SJSA1 (cell line): ENCODE measurements around the gene CDK5RAP2. TPM values are rescaled to one million over a fixed set of nuclear protein-coding genes. Genes with fewer than 3 reads are reported as not detected.

Source experiments
- DNase-seq, 2 experiments: peaks; one replicate each; pipeline ENCODE4 v3.0.0-alpha.2; 2015 to 2020; ENCODE audit warnings: low spot score in 2 of 2, low read depth in 1 of 2
- H3K27ac ChIP-seq: fragments of 250-450 bp; sonication (Bioruptor Pico); 2 replicates; pipeline ENCODE4 v1.5.1; 2020; ENCODE audit warnings: mild to moderate bottlenecking, moderate library complexity
- H3K27me3 ChIP-seq: fragments of 250-450 bp; sonication (Bioruptor Pico); replicated peaks from 2 replicates; pipeline ENCODE4 v1.5.1; 2020; ENCODE audit warnings: mild to moderate bottlenecking, moderate library complexity
- H3K36me3 ChIP-seq: fragments of 250-450 bp; sonication (Bioruptor Pico); 2 replicates; pipeline ENCODE4 v1.5.1; 2020; ENCODE audit warnings: mild to moderate bottlenecking
- H3K4me1 ChIP-seq: fragments of 250-450 bp; sonication (Bioruptor Pico); replicated peaks from 2 replicates; pipeline ENCODE4 v1.6.1; 2021; ENCODE audit warnings: mild to moderate bottlenecking
- H3K4me3 ChIP-seq: fragments of 250-450 bp; sonication (Bioruptor Pico); 2 replicates; pipeline ENCODE4 v1.5.1; 2020; ENCODE audit warnings: mild to moderate bottlenecking
- H3K9me3 ChIP-seq: fragments of 250-450 bp; sonication (Bioruptor Pico); replicated peaks from 2 replicates; pipeline ENCODE4 v1.5.1; 2020; ENCODE audit warnings: mild to moderate bottlenecking
- total RNA-seq: library from RNA; depleted of rRNA; stranded (reverse); fragments of >200 nt; shearing (Covaris generic); gene quantifications from 2 replicates; pipeline ENCODE4 v1.2.3, GENCODE V29; 2014

The CDK5RAP2 gene
- total RNA-seq, 1 experiment from 2014 or later, result 32.6 TPM

- Histone ChIP-seq H3K9me3 (no peaks in the 10 kb centered on the region; the same call in 1 of the 2 replicates), H3K4me3 (no peak overlapping the region), H3K27me3 (no peaks in the 10 kb centered on the region), H3K27ac (no peak overlapping the region), H3K36me3 (peaks cover 5% of the 10 kb centered on the region), H3K4me1 (peaks cover 23% of the 10 kb centered on the region)
- DNase-seq, result no peak
Measured at GRCh38 chr9:120383999-120384924, 195.7 kb downstream of the CDK5RAP2 start.

GRCh38 chr9:120383611-120383998 lies 196.4 kb downstream of the CDK5RAP2 start:
- H3K27ac ChIP-seq, result no peak overlapping the region
- H3K36me3 ChIP-seq, result peaks cover 3% of the 10 kb centered on the region
- H3K4me3 ChIP-seq, result no peak overlapping the region
- no peak for DNase-seq
- H3K9me3 ChIP-seq, result no peaks in the 10 kb centered on the region; the same call in 1 of the 2 replicates
- no peaks in the 10 kb centered on the region for H3K27me3 ChIP-seq
- H3K4me1 ChIP-seq, result peaks cover 22% of the 10 kb centered on the region

- Histone ChIP-seq H3K27ac (no peak overlapping the region), H3K4me3 (no peak overlapping the region), H3K27me3 (no peaks in the 10 kb centered on the region), H3K4me1 (peaks cover 18% of the 10 kb centered on the region), H3K36me3 (no peaks in the 10 kb centered on the region), H3K9me3 (no peaks in the 10 kb centered on the region; the same call in 1 of the 2 replicates)
- no peak for DNase-seq
Measured at GRCh38 chr9:120382453-120382852, 197.5 kb downstream of the CDK5RAP2 start.

GRCh38 chr9:120381839-120382238 lies 198.1 kb downstream of the CDK5RAP2 start:
- H3K4me1 ChIP-seq, result peaks cover 15% of the 10 kb centered on the region
- H3K4me3 ChIP-seq, result no peak overlapping the region
- H3K27ac ChIP-seq, result no peak overlapping the region
- no peaks in the 10 kb centered on the region; the same call in 1 of the 2 replicates for H3K9me3 ChIP-seq
- DNase-seq, result no peak
- H3K27me3 ChIP-seq, result no peaks in the 10 kb centered on the region
- H3K36me3 ChIP-seq, result no peaks in the 10 kb centered on the region

- H3K4me3 ChIP-seq, result no peak overlapping the region
- no peak overlapping the region for H3K27ac ChIP-seq
- H3K9me3 ChIP-seq, result no peaks in the 10 kb centered on the region; the same call in 1 of the 2 replicates
- no peak for DNase-seq
- H3K36me3 ChIP-seq, result no peaks in the 10 kb centered on the region
- H3K27me3 ChIP-seq, result no peaks in the 10 kb centered on the region
- H3K4me1 ChIP-seq, result peaks cover 8% of the 10 kb centered on the region
Measured at GRCh38 chr9:120379611-120380010, 200.4 kb downstream of the CDK5RAP2 start.

GRCh38 chr9:120378680-120379079 lies 201.3 kb downstream of the CDK5RAP2 start:
- Histone ChIP-seq H3K4me1 (no peaks in the 10 kb centered on the region; the same call in 1 of the 2 replicates), H3K36me3 (no peaks in the 10 kb centered on the region), H3K27me3 (no peaks in the 10 kb centered on the region), H3K4me3 (no peak overlapping the region), H3K9me3 (no peaks in the 10 kb centered on the region; the same call in 1 of the 2 replicates), H3K27ac (no peak overlapping the region)
- no peak for DNase-seq

GRCh38 chr9:120377268-120378159 lies 202.5 kb downstream of the CDK5RAP2 start:
- H3K27ac ChIP-seq, result no peak overlapping the region

GRCh38 chr9:120376101-120376500 lies 203.9 kb downstream of the CDK5RAP2 start:
- no peak overlapping the region for H3K4me3 ChIP-seq
- H3K9me3 ChIP-seq, result no peaks in the 10 kb centered on the region; the same call in 1 of the 2 replicates
- H3K27ac ChIP-seq, result no peak overlapping the region
- no peaks in the 10 kb centered on the region for H3K27me3 ChIP-seq
- DNase-seq, result no peak
- H3K36me3 ChIP-seq, result no peaks in the 10 kb centered on the region
- no peaks in the 10 kb centered on the region for H3K4me1 ChIP-seq

More at GRCh38 chr9:120377268-120378159, 202.5 kb downstream of the CDK5RAP2 start:
- Histone ChIP-seq H3K4me1 (no peaks in the 10 kb centered on the region), H3K9me3 (no peaks in the 10 kb centered on the region; the same call in 1 of the 2 replicates), H3K27me3 (no peaks in the 10 kb centered on the region), H3K4me3 (no peak overlapping the region), H3K36me3 (no peaks in the 10 kb centered on the region)
- DNase-seq, result no peak

- no peak overlapping the region for H3K4me3 ChIP-seq
- no peaks in the 10 kb centered on the region for H3K36me3 ChIP-seq
- no peaks in the 10 kb centered on the region; the same call in 1 of the 2 replicates for H3K9me3 ChIP-seq
- H3K4me1 ChIP-seq, result no peaks in the 10 kb centered on the region
- H3K27me3 ChIP-seq, result no peaks in the 10 kb centered on the region
- H3K27ac ChIP-seq, result no peak overlapping the region
- no peak for DNase-seq
Measured at GRCh38 chr9:120375316-120375715, 204.7 kb downstream of the CDK5RAP2 start.

GRCh38 chr9:120374817-120375216 lies 205.2 kb downstream of the CDK5RAP2 start:
- Histone ChIP-seq H3K27ac (no peak overlapping the region), H3K4me1 (no peaks in the 10 kb centered on the region), H3K36me3 (no peaks in the 10 kb centered on the region), H3K4me3 (no peak overlapping the region), H3K27me3 (no peaks in the 10 kb centered on the region), H3K9me3 (no peaks in the 10 kb centered on the region; the same call in 1 of the 2 replicates)
- DNase-seq, result no peak

- Histone ChIP-seq H3K4me1 (no peaks in the 10 kb centered on the region), H3K9me3 (no peaks in the 10 kb centered on the region), H3K36me3 (no peaks in the 10 kb centered on the region), H3K4me3 (no peak overlapping the region), H3K27me3 (no peaks in the 10 kb centered on the region), H3K27ac (no peak overlapping the region)
- no peak for DNase-seq
Measured at GRCh38 chr9:120374239-120374638, 205.7 kb downstream of the CDK5RAP2 start.

GRCh38 chr9:120372040-120372439 lies 207.9 kb downstream of the CDK5RAP2 start:
- Histone ChIP-seq H3K27ac (no peak overlapping the region), H3K36me3 (no peaks in the 10 kb centered on the region), H3K9me3 (no peaks in the 10 kb centered on the region), H3K4me3 (no peak overlapping the region), H3K4me1 (peaks cover under 1% of the 10 kb centered on the region), H3K27me3 (no peaks in the 10 kb centered on the region)
- no peak for DNase-seq

GRCh38 chr9:120369608-120370220 lies 210.3 kb downstream of the CDK5RAP2 start:
- no peak for DNase-seq

More at GRCh38 chr9:120369608-120370220, 210.3 kb downstream of the CDK5RAP2 start:
- Histone ChIP-seq H3K4me1 (peaks cover 17% of the 10 kb centered on the region), H3K27ac (no peak overlapping the region), H3K4me3 (no peak overlapping the region), H3K36me3 (no peaks in the 10 kb centered on the region), H3K27me3 (no peaks in the 10 kb centered on the region), H3K9me3 (no peaks in the 10 kb centered on the region)
